Smooth muscle cell (in vitro differentiated cells): ENCODE results near the gene ZNF638. TPM values are rescaled to one million over a fixed set of nuclear protein-coding genes. Genes with fewer than 3 reads are reported as not detected.

Experiments
- DNase-seq: peaks from one replicate; lab custom pipeline; 2025; ENCODE audit not compliant: unreplicated experiment; lab: John Stamatoyannopoulos, UW
- H2AFZ ChIP-seq: fragments of 200-600 bp; sonication (generic); 2 replicates; pipeline ENCODE4 v1.6.0; 2016; ENCODE audit warnings: antibody characterized with exemption, low read depth, mild to moderate bottlenecking
- H3F3A ChIP-seq: fragments of 200-600 bp; sonication (generic); 2 replicates; pipeline ENCODE4 v1.6.0; 2017; ENCODE audit warnings: antibody characterized with exemption, low read depth
- H3K27ac ChIP-seq: fragments of 200-600 bp; sonication (generic); 2 replicates; pipeline ENCODE4 v1.5.1; 2016; ENCODE audit warnings: low read depth, mild to moderate bottlenecking
- H3K27me3 ChIP-seq: fragments of 200-600 bp; sonication (generic); 2 replicates; pipeline ENCODE4 v1.6.1; 2016; ENCODE audit warnings: low read depth, mild to moderate bottlenecking
- H3K36me3 ChIP-seq: fragments of 200-600 bp; sonication (generic); 2 replicates; pipeline ENCODE4 v1.5.1; 2016; ENCODE audit warnings: low read depth
- H3K4me1 ChIP-seq: fragments of 200-600 bp; sonication (generic); 2 replicates; pipeline ENCODE4 v1.5.1; 2016; ENCODE audit warnings: low read depth
- H3K4me2 ChIP-seq: fragments of 200-600 bp; sonication (generic); 2 replicates; pipeline ENCODE4 v1.6.0; 2016; ENCODE audit warnings: mild to moderate bottlenecking
- H3K4me3 ChIP-seq: fragments of 200-600 bp; sonication (generic); 2 replicates; pipeline ENCODE4 v1.5.1; 2016; ENCODE audit warnings: mild to moderate bottlenecking
- H3K79me2 ChIP-seq: fragments of 200-600 bp; sonication (generic); 2 replicates; pipeline ENCODE4 v1.6.0; 2016; ENCODE audit warnings: low read depth, mild to moderate bottlenecking
- H3K9ac ChIP-seq: fragments of 200-600 bp; sonication (generic); 2 replicates; pipeline ENCODE4 v1.6.0; 2016; ENCODE audit warnings: low read depth
- H3K9me3 ChIP-seq: fragments of 200-600 bp; sonication (generic); replicated peaks from 2 replicates; pipeline ENCODE4 v1.5.1; 2016; ENCODE audit warnings: low read depth
- H4K20me1 ChIP-seq: fragments of 200-600 bp; sonication (generic); 2 replicates; pipeline ENCODE4 v1.6.0; 2016; ENCODE audit warnings: low read depth
- WGBS: methylation state at CpG from one replicate; pipeline ENCODE4 v1.1.7; 2016; ENCODE audit warnings: low lambda C conversion rate; 5-methylcytosine and 5-hydroxymethylcytosine counted together
- polyA plus RNA-seq: library from polyadenylated mRNA; unstranded; fragments of >200 nt; fragmentation: Nextera tagmentation; extraction: Ambion mirVana; gene quantifications from 2 replicates; pipeline ENCODE4 v1.2.1, GENCODE V29; 2016
- total RNA-seq: library from RNA; depleted of rRNA; stranded (reverse); fragments of >200 nt; gene quantifications from 2 replicates; pipeline ENCODE4 v1.2.3, GENCODE V29; 2014
- TF ChIP-seq, protein P1 (sequence below): fragments of 200-600 bp; sonication (generic); IDR thresholded peaks from 2 replicates; pipeline ENCODE4 v1.5.1; 2017; ENCODE audit warnings: borderline replicate concordance, mild to moderate bottlenecking, antibody characterized with exemption; ENCODE audit not compliant: insufficient read depth, poor library complexity, severe bottlenecking

The ZNF638 gene
- total and polyA plus RNA-seq, 2 experiments from 2014 or later = 44.8 to 159 TPM

DNA sequence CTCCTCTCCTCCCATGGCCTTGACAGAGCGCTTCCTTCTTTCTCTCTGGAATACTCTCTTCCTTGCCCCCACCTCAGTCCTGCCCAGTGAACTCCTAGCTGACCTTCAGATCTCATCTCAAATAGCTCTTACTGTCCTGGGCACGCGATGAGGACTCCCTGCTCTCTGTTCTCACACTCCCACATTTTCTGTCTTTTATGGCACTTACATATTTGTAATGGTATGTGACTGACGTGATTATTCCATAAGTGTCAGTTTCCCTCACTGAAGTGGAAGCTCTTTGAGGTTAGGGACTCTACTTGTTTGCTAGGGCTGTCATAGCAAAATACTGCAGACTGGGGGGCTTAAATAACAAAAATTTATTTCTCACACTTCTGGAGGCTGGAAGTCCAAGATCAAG is 120.1 kb downstream of the ZNF638 start:
- TF ChIP-seq, protein P1, sequence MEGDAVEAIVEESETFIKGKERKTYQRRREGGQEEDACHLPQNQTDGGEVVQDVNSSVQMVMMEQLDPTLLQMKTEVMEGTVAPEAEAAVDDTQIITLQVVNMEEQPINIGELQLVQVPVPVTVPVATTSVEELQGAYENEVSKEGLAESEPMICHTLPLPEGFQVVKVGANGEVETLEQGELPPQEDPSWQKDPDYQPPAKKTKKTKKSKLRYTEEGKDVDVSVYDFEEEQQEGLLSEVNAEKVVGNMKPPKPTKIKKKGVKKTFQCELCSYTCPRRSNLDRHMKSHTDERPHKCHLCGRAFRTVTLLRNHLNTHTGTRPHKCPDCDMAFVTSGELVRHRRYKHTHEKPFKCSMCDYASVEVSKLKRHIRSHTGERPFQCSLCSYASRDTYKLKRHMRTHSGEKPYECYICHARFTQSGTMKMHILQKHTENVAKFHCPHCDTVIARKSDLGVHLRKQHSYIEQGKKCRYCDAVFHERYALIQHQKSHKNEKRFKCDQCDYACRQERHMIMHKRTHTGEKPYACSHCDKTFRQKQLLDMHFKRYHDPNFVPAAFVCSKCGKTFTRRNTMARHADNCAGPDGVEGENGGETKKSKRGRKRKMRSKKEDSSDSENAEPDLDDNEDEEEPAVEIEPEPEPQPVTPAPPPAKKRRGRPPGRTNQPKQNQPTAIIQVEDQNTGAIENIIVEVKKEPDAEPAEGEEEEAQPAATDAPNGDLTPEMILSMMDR = no peak
- Histone ChIP-seq H3K27ac (no peak overlapping the region), H3K4me1 (peaks cover 18% of the 10 kb centered on the region), H3K79me2 (no peaks in the 10 kb centered on the region), H3K9ac (no peak overlapping the region), H3K4me2 (no peak overlapping the region), H4K20me1 (no peaks in the 10 kb centered on the region), H3F3A (no peaks in the 10 kb centered on the region), H3K36me3 (no peaks in the 10 kb centered on the region), H3K9me3 (no peaks in the 10 kb centered on the region), H2AFZ (no peak overlapping the region), H3K27me3 (peaks cover 29% of the 10 kb centered on the region), H3K4me3 (no peak overlapping the region)
- no peak for DNase-seq
- 85% methylated on average over 4 of the region's 4 CpGs for WGBS

DNA sequence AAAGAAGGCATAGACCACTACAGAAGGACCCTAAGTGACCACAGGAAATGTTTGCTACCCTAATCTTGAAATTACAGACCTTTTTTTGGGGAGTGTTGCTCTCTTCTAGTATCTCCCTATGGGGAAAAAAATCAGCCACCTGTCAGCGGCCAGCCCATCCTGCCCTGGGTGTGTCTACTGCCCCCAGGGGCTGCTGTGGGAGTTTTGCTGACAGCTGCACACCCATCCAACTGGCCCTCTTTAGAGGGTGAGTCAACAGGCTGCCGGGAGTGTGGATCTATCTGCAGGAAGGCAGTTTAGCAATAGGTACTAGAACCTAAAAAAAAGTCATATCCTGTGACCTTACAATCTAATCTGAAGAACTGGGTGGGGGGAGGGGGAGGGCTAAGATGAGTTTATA is 121.0 kb downstream of the ZNF638 start:
- H3K27me3 ChIP-seq = peaks cover 29% of the 10 kb centered on the region
- no peaks in the 10 kb centered on the region for H3F3A ChIP-seq
- WGBS = 21% methylated on average over 2 of the region's 2 CpGs
- H3K79me2 ChIP-seq = no peaks in the 10 kb centered on the region
- DNase-seq = no peak
- no peak overlapping the region for H3K9ac ChIP-seq
- H3K36me3 ChIP-seq = no peaks in the 10 kb centered on the region
- peak overlapping the region; percentile 87 for H3K4me2 ChIP-seq
- no peak overlapping the region for H3K27ac ChIP-seq
- H3K4me3 ChIP-seq = peak overlapping the region; percentile 54
- H3K9me3 ChIP-seq = no peaks in the 10 kb centered on the region
- peaks cover 18% of the 10 kb centered on the region for H3K4me1 ChIP-seq
- no peak overlapping the region for H2AFZ ChIP-seq
- H4K20me1 ChIP-seq = no peaks in the 10 kb centered on the region
- TF ChIP-seq, protein P1 = no peak

DNA sequence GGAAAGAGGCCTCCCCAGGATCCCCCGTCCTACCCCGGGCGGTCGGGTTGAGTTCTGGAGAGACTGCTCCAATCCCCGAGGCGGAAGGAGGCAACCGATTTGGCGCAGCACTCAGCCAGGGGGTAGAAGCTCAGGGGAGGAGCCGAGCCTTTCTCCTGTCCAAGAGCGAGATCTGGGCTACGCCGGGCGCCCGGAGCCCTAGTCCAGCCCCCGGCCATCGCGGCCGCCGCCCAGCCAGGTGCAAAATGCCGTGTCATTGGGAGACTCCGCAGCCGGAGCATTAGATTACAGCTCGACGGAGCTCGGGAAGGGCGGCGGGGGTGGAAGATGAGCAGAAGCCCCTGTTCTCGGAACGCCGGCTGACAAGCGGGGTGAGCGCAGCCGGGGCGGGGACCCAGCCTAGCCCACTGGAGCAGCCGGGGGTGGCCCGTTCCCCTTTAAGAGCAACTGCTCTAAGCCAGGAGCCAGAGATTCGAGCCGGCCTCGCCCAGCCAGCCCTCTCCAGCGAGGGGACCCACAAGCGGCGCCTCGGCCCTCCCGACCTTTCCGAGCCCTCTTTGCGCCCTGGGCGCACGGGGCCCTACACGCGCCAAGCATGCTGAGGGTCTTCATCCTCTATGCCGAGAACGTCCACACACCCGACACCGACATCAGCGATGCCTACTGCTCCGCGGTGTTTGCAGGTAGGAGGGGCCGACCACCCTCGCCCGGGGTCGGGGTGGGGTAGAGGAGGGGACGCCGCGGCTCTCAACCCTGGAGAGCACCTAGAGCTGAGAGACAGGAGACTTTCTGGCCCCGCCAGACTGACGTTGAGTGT is 122.0 kb downstream of the ZNF638 start, which contains the start of gene DYSF:
DYSF (plus strand) TSS at position 158 of the 817 bp plus-strand sequence.
- no peak for DNase-seq
- no peak within 1 kb of the TSS for H2AFZ ChIP-seq
- H3K4me2 ChIP-seq = peak within 1 kb of the TSS; percentile 87
- no peaks in the 10 kb centered on the region for H3F3A ChIP-seq
- H3K36me3 ChIP-seq = no peaks in the 10 kb centered on the region
- H4K20me1 ChIP-seq = no peaks in the 10 kb centered on the region
- peaks cover 29% of the 10 kb centered on the region for H3K27me3 ChIP-seq
- H3K9me3 ChIP-seq = no peaks in the 10 kb centered on the region
- H3K4me3 ChIP-seq = peak within 1 kb of the TSS; percentile 54
- TF ChIP-seq, protein P1 = no peak
- 2% methylated on average over 63 of the region's 66 CpGs for WGBS
- H3K27ac ChIP-seq = no peak within 1 kb of the TSS
- H3K4me1 ChIP-seq = peaks cover 18% of the 10 kb centered on the region
- H3K79me2 ChIP-seq = no peaks in the 10 kb centered on the region
- H3K9ac ChIP-seq = no peak within 1 kb of the TSS
